OCI-LY3 (cell line): ENCODE data around the gene ATOSA.

Experiments
- H2AFZ ChIP-seq: fragments of 200-600, 300-600 bp; shearing (Covaris generic); 2 replicates; pipeline ENCODE4 v1.6.0; 2014; ENCODE audit warnings: antibody characterized with exemption, low read depth, low read length
- H3K27ac ChIP-seq: fragments of 200-600, 300-600 bp; sonication (generic); 2 replicates; pipeline ENCODE4 v1.5.1; 2014; ENCODE audit warnings: mild to moderate bottlenecking, low read length, moderate library complexity, mixed read lengths
- H3K27me3 ChIP-seq: fragments of 200-600, 300-600 bp; sonication (generic); 2 replicates; pipeline ENCODE4 v1.6.1; 2014; ENCODE audit warnings: low read depth, low read length, mixed read lengths
- H3K36me3 ChIP-seq: fragments of 200-600, 300-600 bp; sonication (generic); replicated peaks from 2 replicates; pipeline ENCODE3; 2014; ENCODE audit warnings: low read depth, low read length, mixed read lengths
- H3K4me1 ChIP-seq: fragments of 300-600, 200-600 bp; sonication (generic); 2 replicates; pipeline ENCODE4 v1.6.1; 2014; ENCODE audit warnings: low read length, mixed read lengths
- H3K4me2 ChIP-seq: fragments of 200-600, 300-600 bp; sonication (generic); 2 replicates; pipeline ENCODE4 v1.6.1; 2014; ENCODE audit warnings: low read length, mixed read lengths
- H3K4me3 ChIP-seq: fragments of 300-600, 200-600 bp; sonication (generic); 2 replicates; pipeline ENCODE4 v1.5.1; 2014; ENCODE audit warnings: antibody characterized with exemption, mild to moderate bottlenecking, low read length, moderate library complexity
- H3K79me2 ChIP-seq: fragments of 300-600, 200-600 bp; shearing (Covaris generic); 2 replicates; pipeline ENCODE4 v1.6.1; 2014; ENCODE audit warnings: mild to moderate bottlenecking, low read length, mixed read lengths
- H3K9ac ChIP-seq: fragments of 300-600, 200-600 bp; shearing (Covaris generic); 2 replicates; pipeline ENCODE4 v1.6.0; 2014; ENCODE audit warnings: mild to moderate bottlenecking, low read length, moderate library complexity
- H3K9me3 ChIP-seq: fragments of 200-600, 300-600 bp; shearing (Covaris generic); 2 replicates; pipeline ENCODE4 v1.6.1; 2014; ENCODE audit warnings: low read length, mixed read lengths; ENCODE audit not compliant: insufficient read depth
- H4K20me1 ChIP-seq: fragments of 200-600, 300-600 bp; sonication (generic); 2 replicates; pipeline ENCODE4 v1.6.1; 2016; ENCODE audit warnings: low read length, mixed read lengths; ENCODE audit not compliant: insufficient read depth
- CTCF ChIP-seq: fragments of 200-600, 300-600 bp; sonication (generic); IDR thresholded peaks from 2 replicates; pipeline ENCODE4 v1.5.1; 2014; ENCODE audit warnings: antibody characterized with exemption, low read length, low read depth
- EZH2phosphoT487 ChIP-seq: fragments of 200-600 bp; shearing (Covaris generic); IDR thresholded peaks from 2 replicates; pipeline ENCODE4 v1.6.1; 2018; ENCODE audit warnings: antibody characterized with exemption, mixed run types, low read depth

ATOSA gene

GRCh38 chr15:52651868-52652267, 27.3 kb downstream of the ATOSA start:
- Histone ChIP-seq H3K79me2 (no peaks in the 10 kb centered on the region), H3K4me3 (no peak overlapping the region), H4K20me1 (no peaks in the 10 kb centered on the region), H3K27ac (no peak overlapping the region), H3K9ac (no peak overlapping the region), H3K4me2 (no peak overlapping the region), H3K36me3 (peaks cover 8% of the 10 kb centered on the region), H3K4me1 (no peaks in the 10 kb centered on the region), H3K9me3 (no peaks in the 10 kb centered on the region), H3K27me3 (no peaks in the 10 kb centered on the region), H2AFZ (no peak overlapping the region)
- TF ChIP-seq CTCF (no peak), EZH2phosphoT487 (no peak)

- H3K9me3 ChIP-seq: no peaks in the 10 kb centered on the region
- no peak overlapping the region for H3K4me2 ChIP-seq
- H3K79me2 ChIP-seq: no peaks in the 10 kb centered on the region
- no peak overlapping the region for H3K9ac ChIP-seq
- H3K36me3 ChIP-seq: peaks cover 3% of the 10 kb centered on the region
- no peak overlapping the region for H3K4me3 ChIP-seq
- no peak for TF ChIP-seq CTCF
- TF ChIP-seq EZH2phosphoT487: no peak
- no peaks in the 10 kb centered on the region for H4K20me1 ChIP-seq
- H3K27ac ChIP-seq: no peak overlapping the region
- no peaks in the 10 kb centered on the region for H3K4me1 ChIP-seq
- H3K27me3 ChIP-seq: no peaks in the 10 kb centered on the region
- H2AFZ ChIP-seq: no peak overlapping the region
Observed at GRCh38 chr15:52651114-52651513, 28.1 kb downstream of the ATOSA start.

- Histone ChIP-seq H3K4me3 (no peak overlapping the region), H3K27me3 (no peaks in the 10 kb centered on the region), H3K27ac (no peak overlapping the region), H3K9ac (no peak overlapping the region), H3K4me1 (no peaks in the 10 kb centered on the region), H3K36me3 (peaks cover 3% of the 10 kb centered on the region), H3K9me3 (no peaks in the 10 kb centered on the region), H2AFZ (no peak overlapping the region), H4K20me1 (no peaks in the 10 kb centered on the region), H3K4me2 (no peak overlapping the region), H3K79me2 (no peaks in the 10 kb centered on the region)
- TF ChIP-seq EZH2phosphoT487: no peak
- no peak for TF ChIP-seq CTCF
Observed at GRCh38 chr15:52649686-52650085, 29.5 kb downstream of the ATOSA start.

- H3K27ac ChIP-seq: no peak overlapping the region
- H3K36me3 ChIP-seq: no peaks in the 10 kb centered on the region
- H3K27me3 ChIP-seq: no peaks in the 10 kb centered on the region
- TF ChIP-seq EZH2phosphoT487 (no peak), CTCF (no peak)
- H3K4me3 ChIP-seq: no peak overlapping the region
- no peak overlapping the region for H3K9ac ChIP-seq
- no peak overlapping the region for H3K4me2 ChIP-seq
- no peaks in the 10 kb centered on the region for H4K20me1 ChIP-seq
- H3K9me3 ChIP-seq: no peaks in the 10 kb centered on the region
- no peak overlapping the region for H2AFZ ChIP-seq
- H3K79me2 ChIP-seq: no peaks in the 10 kb centered on the region
- no peaks in the 10 kb centered on the region for H3K4me1 ChIP-seq
Observed at GRCh38 chr15:52645916-52646315, 33.3 kb downstream of the ATOSA start.
